Renal cortical epithelial cell (primary cell): ENCODE results near the gene FKBP2. TPM values are rescaled to one million over a fixed set of nuclear protein-coding genes. Genes with fewer than 3 reads are reported as not detected.

Experiments used
- DNase-seq: peaks from one replicate; pipeline ENCODE4 v3.0.0-alpha.2; 2011; ENCODE audit warnings: low read depth
- total RNA-seq: library from RNA; depleted of rRNA; stranded (reverse); fragments of >200 nt; gene quantifications from 2 replicates; pipeline ENCODE4 v1.2.3, GENCODE V29; 2014

FKBP2 gene
- total RNA-seq, 1 donor from 2014 or later = 57.5 TPM

DNA sequence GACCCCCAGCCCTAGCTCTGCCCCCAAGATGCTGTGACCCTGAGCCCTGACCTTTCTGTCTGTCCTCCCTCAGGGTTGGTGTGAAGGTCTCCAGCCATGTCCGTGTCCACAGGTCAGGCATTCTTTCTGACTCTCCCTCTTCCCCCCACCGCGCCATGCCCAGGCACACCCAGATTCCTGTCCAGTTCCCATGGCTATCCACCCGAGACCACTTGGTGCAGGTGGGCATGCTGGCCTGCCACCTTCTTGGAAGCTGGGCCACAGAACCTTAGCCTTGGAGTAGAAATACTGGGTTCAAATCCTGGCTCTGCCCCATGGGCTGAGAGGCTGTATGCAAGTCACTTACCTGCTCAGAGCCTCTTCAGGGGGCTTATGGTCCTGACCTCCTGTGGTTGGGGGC is 8.1 kb downstream of the FKBP2 start:
- DNase-seq = no peak

DNA sequence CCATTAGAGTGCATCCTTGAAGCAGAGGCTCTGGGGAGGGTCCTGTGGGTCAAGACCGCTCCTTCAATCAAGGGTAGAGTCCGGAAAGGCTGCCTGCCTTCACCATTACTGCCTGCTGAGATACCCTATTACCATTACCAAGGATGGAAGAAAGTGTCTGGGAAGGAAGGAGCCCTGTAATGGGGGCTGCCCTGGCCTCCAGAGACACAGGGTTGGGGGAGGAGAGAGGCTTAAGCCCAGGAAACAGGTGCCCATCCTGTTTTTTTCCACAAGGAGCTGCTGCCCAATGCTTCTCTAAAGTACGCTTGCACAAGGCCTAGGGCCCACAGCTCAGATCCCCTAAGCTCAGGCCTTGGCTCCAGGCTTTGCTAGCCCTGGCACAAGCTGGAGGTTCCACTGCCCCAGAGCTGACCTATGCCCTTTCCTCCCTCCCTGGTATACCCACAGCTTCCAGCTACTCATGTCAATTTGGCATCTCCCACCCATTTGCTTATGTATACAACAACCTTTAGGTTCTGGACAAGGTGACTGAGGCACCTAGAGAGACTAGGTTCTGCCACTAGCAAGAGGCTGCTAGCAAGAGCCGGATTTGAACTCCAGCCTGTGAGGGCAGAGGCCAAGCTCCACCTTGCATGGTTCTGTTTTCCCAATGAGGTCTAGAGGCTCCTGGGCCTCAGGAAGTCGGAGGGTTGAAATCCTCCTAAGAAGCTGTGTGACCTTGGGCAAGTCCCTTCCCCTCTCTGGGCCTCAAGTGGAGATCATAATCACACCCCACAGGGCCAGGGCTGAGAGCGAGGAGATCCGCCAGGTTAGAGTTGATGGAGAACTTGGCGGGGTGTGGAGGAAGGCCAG is 8.9 kb downstream of the FKBP2 start:
- DNase-seq = no peak

DNA sequence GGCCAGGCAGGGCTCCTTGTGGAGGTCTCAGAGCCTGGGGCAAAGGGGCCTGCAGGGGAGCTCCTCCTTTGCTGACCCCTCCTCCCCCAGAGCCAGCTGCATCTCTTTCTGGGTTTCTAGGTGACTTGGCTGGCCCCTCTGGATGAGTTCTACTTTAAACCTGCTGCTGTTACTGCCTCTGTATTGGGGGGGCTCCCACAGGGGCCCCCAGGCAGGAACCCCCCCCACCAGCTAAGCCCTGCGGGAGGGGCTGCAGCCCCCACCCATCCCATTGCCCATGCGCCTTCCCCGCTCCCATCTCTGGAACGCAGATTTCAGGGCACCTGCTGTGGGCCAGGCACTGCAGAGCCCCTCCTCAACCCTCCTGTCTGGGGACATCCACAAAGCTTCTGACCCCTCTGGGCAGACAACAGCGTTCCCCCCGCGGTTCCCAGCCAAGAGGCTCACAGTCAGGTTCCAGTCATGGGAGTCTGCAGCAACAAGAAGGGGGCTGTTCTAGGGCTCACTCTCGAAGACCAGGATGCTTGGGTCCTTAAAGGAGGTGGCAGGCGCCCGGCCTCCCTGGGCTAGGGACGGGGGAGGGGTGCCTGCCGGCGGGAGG is 9.6 kb downstream of the FKBP2 start:
- no peak for DNase-seq

DNA sequence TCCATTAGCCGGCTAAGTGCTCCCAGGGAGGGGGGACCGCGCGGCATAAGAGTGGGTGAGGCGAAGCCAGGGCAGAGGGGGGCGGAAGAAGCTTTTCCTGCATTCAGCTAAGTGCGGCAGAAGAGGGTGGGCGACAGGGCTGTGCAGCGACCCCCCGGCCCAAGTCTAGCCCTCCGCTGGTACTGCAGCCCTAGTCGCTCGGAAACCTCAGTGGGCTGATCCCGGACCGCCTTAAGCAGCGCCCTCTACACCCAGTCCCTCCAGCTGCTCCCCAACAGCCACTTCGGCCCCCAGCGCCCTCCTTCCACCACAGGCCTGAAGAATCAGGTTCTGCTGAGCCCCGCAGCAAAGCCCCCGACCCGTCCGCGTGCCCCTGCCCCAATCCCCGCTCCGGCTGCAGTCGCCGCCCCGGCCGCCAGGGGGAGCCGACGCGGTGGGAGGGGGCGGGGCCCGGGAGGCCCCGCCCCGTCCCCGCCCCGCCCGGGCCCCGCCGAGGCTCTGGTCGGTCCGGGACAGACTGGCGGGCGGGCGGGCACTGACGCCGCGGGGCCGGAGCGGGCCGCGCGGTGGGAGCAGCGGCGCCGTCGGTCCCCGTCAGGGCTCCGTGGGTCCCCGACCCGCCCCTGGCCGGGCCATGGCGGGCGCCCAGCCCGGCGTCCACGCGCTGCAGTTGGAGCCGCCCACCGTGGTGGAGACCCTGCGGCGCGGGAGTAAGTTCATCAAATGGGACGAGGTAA is 10.3 kb downstream of the FKBP2 start, which contains the start of gene PLCB3:
TSS of gene PLCB3 (plus strand) at position 515 of the 737 bp plus-strand sequence. CDS start at position 635, 120 bp downstream.
- no peak for DNase-seq

DNA sequence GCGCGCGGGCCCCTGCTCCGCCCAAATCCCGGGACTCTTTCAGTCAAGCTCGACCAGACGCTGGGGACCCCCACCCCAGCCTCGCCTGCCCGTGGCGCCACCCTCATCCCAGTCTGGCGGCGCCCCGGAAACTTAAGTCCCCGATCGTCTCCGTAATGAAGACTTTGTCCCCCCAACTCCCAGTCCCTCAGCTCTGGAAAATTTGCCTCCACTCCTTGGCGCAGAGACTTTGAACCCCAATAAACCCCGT is 10.8 kb downstream of the FKBP2 start:
- DNase-seq = no peak

DNA sequence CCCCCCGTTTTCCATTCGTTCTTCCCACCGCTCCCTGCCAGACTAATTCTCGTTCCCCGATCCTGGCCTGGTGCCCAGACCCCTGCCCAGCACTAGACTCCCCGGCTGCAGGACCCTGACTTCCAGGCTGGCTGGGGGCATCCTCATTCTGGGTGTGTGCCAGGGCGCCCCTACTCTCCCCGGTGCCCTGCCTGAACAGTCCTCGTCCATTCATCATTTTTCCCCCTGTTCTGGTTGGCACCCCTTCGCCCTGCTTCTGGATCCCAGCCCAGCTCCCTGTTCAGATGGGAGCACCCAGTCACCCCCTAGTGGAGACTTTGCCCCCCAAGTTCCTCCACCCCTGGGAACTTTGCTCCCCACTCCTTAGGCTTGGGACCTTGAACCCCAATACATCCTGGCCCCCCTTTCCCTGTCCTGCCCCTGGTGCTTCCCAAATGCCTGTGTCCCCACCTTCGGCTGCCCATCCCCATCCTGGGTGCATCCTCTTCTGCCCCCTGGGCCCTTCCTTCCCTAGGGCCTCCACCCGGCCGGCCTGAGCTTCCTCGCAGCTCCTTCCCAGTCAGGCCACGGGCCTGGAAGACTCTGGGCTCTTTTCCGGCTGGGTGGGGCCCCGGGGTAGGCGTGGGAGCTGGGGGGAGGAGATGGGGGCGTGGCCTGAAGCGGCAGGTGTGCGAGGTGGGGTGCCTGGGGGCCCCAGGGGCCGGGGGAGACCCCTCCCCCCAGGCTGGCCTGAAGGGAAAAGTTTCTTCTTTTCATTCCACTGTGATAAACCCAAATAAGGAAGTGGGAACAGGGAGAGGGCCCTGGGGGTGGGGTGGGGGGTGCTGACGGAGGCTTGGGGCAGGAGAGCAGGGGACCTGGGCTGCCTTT is 11.3 kb downstream of the FKBP2 start:
- DNase-seq = no peak

DNA sequence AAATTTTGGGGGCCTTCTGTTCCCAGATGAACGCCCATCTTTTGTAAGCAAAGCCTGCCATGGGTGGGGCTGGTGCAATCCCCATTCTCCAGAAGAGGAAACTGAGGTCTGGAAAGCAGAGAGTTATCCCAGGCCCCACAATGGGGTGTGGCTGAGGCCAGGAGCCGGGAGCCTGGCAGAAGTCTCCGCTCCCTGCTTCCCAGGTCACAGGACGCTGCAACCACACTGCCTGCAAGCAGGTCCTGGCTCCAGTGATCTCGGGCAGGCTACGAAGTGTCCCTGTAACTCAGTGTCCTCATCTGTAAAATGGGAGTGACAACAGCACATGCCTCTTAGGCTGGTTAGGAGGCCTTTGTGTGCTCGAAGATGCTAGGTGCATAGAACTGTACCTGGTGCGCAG is 12.1 kb downstream of the FKBP2 start:
- DNase-seq = no peak

DNA sequence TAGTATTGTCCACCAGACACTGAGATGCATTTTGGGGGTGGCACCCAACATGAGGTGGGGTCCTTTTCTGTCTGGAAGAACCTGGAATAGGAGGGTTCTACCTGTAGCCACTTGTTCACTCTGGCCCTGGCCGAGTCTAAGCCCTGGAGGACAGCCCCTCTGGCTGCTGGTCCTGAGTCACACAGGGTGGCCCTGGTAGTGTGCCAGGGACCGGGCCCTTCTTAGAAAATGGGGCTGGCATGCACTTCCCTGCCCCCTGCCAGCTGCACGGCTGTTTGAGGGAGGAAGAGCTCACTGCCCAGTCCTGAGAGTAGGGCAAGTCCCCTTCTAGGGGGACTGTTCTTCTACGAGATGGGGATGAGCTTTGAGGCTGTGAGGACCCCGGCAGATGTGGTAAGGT is 12.6 kb downstream of the FKBP2 start:
- no peak for DNase-seq

DNA sequence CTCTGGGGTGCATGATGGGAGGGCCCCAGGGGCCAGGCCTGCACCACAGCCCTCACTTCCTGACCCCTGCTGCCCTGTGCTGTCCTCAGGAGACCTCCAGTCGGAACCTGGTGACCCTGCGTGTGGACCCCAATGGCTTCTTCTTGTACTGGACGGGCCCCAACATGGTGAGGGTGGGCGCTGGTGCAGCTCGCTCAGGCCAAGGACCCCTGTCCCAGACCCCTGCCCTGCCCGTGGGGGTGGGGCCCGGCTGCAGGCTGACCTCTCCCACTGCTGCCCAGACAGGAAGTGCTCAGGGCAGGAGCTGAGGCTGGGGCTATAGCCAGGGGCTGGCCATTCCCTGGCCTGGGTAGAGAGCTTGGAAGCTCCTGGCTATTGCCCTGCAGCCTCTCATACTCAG is 13.4 kb downstream of the FKBP2 start:
- DNase-seq = no peak

DNA sequence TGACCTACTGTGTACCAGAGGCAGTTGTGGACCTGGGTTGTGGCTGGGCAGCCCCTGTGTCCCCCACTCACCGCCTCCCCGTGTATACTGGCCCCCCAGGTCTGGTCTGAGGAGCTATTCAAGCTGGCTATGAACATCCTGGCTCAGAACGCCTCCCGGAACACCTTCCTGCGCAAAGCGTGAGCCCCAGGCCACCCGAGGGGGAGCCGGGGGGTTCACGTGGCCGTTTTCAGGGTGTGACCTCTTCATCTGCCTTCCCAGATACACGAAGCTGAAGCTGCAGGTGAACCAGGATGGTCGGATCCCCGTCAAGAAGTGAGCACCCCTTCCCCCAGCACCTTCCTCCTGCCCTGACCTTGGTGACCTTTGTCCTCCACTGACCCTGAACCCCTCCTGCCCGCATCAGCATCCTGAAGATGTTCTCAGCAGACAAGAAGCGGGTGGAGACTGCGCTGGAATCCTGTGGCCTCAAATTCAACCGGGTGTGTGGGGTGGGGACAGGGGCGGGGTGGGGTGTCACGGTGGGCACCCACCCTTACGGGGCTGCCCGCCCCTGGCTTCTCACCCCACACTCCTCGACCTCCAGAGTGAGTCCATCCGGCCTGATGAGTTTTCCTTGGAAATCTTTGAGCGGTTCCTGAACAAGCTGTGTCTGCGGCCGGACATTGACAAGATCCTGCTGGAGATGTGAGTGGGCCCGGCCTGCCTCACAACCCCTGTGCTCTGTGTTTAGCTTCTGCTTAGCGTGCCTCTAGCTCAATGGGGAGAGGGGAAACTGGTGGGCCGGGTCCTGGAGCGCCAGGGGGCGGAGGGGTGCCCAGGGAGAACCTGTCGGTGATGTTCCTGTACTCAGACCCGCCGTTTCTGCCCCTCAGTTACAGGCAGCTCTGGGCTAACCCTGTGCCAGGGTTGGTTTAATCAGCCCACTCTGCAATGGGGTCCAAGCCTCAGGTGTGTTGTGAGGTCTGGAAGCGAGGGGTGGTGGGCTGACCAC is 14.5 kb downstream of the FKBP2 start:
- DNase-seq = no peak

DNA sequence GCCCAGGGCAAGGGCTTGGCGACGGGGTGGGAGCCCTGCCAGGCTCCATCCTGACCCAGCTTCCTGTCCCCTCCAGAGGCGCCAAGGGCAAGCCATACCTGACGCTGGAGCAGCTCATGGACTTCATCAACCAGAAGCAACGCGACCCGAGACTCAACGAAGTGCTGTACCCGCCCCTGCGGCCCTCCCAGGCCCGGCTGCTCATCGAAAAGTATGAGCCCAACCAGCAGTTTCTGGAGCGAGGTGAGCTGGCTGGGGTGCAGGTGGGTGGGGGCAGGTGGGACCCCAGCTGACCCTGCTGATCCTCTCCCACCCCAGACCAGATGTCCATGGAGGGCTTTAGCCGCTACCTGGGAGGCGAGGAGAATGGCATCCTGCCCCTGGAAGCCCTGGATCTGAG is 15.4 kb downstream of the FKBP2 start:
- DNase-seq = no peak

DNA sequence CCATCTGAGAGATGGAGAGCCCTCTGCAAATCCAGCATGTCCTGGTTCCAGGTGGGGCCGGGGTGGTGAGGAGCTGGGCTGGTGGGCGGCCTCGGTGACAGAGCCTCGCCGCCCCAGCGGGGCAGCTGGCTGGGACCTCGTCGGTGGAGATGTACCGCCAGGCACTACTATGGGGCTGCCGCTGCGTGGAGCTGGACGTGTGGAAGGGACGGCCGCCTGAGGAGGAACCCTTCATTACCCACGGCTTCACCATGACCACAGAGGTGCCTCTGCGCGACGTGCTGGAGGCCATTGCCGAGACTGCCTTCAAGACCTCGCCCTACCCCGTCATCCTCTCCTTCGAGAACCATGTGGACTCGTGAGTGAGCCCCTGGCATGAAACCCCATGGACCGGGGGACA is 17.5 kb downstream of the FKBP2 start:
- DNase-seq = no peak

DNA sequence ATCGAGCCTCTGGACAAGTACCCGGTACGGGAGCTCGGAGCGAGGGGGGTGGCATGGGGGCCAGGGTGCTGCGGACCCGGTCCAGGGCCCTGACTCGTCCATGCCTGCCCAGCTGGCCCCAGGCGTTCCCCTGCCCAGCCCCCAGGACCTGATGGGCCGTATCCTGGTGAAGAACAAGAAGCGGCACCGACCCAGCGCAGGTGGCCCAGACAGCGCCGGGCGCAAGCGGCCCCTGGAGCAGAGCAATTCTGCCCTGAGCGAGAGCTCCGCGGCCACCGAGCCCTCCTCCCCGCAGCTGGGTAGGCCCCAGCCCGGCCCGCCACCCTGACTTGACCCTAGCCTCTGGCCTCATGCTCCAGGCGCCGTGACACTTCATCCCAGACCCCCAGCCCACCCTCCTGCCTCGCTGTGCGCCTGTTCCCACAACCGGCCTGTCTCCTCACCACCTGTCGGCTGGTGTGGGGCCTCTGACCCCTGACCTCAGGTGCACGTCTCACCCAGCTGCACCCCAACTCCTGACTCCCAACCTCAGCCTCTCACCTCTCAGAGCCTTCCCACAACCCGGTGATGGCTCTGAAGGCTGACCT is 18.1 kb downstream of the FKBP2 start:
- no peak for DNase-seq

DNA sequence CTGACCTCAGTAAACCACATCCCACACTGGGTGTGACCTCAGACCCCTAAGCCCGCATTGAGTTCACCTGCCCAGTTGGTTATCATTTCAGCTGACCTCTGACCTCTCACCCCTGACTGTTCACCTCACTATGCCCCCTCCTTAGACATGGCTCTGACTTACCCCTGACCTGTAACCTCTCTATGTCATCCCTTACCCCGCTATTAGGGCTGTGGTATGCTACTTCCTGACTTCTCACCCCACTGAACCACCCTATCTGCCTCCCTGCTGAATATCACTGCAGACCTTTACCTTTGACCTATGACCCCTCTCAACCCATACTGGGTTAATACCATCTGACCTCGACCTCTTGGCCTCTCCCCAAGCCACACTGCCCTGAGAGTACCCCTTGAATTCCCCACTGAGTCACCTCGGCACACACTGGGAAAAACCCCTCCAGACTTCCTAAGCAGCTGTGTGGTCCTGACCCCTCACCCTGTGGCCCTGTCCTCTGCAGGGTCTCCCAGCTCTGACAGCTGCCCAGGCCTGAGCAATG is 18.7 kb downstream of the FKBP2 start:
- DNase-seq = no peak

DNA sequence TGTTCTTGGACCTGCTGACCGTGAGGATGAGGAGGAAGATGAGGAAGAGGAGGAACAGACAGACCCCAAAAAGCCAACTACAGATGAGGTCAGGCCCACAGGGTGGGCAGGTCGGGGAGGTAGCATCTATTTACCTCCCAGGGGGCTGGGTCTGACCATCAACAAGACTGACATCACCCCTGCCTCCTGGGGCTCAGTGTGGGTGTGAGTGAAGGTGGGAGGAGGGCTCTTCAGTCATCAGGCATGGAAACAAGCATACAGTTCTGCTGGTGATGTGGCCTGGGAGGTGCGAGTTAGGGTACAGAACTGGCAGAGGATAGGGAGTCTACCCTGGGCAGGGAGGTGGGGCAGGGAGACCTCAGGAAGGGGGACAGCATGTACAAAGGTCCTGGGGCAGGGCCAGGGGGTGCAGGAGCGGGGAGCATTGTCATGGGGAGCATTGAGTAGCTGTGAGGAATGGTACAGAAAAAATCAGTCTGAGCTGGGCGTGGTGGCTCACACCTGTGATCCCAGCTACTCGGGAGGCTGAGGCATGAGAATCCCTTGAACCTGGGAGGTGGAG is 19.3 kb downstream of the FKBP2 start:
- DNase-seq = no peak

DNA sequence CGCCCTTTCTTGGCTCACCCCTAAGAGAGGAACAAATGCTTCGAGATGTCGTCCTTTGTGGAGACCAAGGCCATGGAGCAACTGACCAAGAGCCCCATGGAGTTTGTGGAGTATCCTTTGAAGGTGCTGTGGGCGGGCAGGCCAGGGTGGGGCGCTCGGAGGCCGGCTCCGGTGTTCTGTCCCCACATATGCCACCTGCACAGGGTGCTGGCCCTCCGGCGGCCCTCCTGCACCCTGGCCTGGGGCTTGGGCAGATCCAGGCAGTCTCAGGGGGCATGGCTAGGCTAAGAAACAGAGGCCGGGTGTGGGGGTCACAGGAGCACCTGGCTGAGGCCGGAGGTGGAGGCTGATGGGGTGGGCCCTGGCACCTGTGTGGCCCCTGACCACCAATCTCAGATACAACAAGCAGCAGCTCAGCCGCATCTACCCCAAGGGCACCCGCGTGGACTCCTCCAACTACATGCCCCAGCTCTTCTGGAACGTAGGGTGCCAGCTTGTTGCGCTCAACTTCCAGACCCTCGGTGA is 20.7 kb downstream of the FKBP2 start:
- no peak for DNase-seq

DNA sequence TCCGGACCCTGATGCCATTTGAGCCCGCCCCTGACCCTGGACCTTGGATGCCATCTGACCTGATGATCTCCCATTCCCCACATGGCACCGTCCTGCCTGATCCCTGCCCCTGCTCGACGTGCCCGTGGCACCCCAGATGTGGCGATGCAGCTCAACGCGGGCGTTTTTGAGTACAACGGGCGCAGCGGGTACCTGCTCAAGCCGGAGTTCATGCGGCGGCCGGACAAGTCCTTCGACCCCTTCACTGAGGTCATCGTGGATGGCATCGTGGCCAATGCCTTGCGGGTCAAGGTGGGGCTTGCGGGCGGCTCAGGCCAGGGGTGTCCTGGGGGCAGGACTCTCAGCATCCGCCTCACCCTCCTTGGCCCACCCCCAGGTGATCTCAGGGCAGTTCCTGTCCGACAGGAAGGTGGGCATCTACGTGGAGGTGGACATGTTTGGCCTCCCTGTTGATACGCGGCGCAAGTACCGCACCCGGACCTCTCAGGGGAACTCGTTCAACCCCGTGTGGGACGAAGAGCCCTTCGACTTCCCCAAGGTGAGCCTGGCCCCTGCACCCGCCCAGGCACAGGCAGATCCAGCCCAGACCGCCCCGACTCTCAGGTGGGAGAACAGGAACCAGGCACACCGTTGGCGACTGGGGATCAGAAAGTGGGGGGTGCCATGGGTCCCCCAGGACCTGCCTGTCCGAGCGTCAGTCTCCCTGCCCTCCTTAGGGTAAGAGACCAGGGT is 21.5 kb downstream of the FKBP2 start:
- no peak for DNase-seq

DNA sequence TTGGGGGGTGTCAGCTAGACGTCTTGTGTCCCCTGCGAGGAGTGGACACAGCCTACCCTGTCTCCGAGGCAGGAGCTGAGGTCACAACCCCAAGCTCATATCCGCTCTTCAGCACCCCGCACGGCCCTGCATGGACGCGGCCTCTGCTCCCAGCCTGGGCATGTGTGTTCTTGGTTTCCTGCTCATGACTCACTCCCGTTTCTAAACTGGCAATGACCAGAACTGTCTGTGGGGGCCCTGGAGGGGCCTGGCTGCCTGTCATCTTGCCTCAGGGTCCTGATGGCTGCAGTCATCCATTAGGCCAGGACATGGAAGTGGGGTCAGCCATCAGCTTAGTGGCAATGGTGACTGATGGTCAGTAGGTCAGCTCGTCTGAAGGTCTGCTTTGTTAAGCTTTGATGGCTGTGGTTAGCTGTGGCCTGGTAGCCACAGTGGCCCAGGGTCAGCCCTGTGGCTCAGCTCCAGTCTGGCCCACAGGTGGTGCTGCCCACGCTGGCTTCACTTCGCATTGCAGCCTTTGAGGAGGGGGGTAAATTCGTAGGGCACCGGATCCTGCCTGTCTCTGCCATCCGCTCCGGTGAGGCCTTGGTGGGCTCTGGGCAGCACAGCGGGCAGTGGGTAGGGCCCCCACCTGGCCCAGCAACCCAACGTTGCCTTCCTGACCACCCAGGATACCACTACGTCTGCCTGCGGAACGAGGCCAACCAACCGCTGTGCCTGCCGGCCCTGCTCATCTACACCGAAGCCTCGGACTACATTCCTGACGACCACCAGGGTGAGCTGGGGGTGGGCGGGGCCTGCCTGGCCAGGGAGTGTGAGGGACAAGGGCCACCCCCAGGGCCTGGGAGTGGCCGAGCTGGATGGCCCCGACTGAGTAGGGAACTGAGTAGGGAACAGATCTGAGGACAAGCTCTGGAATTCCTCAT is 22.4 kb downstream of the FKBP2 start:
- peak; percentile 13 for DNase-seq
